Measurements from ENCODE around the gene CAPZA2. TPM values are rescaled to one million over a fixed set of nuclear protein-coding genes. Genes with fewer than 3 reads are reported as not detected.
"Not testable (repeated sequence)": the region's sequence is repeated elsewhere in the genome, so short reads cannot be mapped to it uniquely, and the experiment has no call there.

Gene CAPZA2
- total RNA-seq, 2 experiments from 2014 or later, result 134 to 182 TPM

GRCh38 chr7:116953906-116954838 lies 91.8 kb downstream of the CAPZA2 start:
- Mint-ChIP-seq H3K4me3 (peak overlapping the region; percentile 87), H3K9me3 (no peaks in the 10 kb centered on the region), H3K36me3 (ENCODE audit: low read depth) (peaks cover 3% of the 10 kb centered on the region), H3K4me1 (peaks cover 23% of the 10 kb centered on the region), H3K27me3 (no peaks in the 10 kb centered on the region), H3K27ac (peak overlapping the region; percentile 91)
- peak; percentile 13 for DNase-seq
- POLR2A ChIA-PET, result no interaction called here
- CTCF ChIA-PET, result interaction anchor here (0.9 kb wide), 1 partner anchor 24 kb away, joined by 7 read pairs; no protein-coding TSS in a partner anchor

GRCh38 chr7:116955340-116955739 lies 93.0 kb downstream of the CAPZA2 start:
- Mint-ChIP-seq H3K36me3 (ENCODE audit: low read depth) (peaks cover 3% of the 10 kb centered on the region), H3K4me3 (peak overlapping the region; percentile 37), H3K27me3 (no peaks in the 10 kb centered on the region), H3K4me1 (peaks cover 23% of the 10 kb centered on the region), H3K27ac (no peak overlapping the region), H3K9me3 (no peaks in the 10 kb centered on the region)
- ChIA-PET POLR2A (no interaction called here), CTCF (no interaction called here)
- DNase-seq, result no peak

GRCh38 chr7:116955801-116956476 lies 93.6 kb downstream of the CAPZA2 start:
- no peaks in the 10 kb centered on the region for H3K27me3 Mint-ChIP-seq
- H3K4me1 Mint-ChIP-seq, result peaks cover 23% of the 10 kb centered on the region
- H3K36me3 Mint-ChIP-seq (ENCODE audit: low read depth), result peaks cover 5% of the 10 kb centered on the region
- CTCF ChIA-PET, result interaction anchor here (1.0 to 1.1 kb wide), 3 partner anchors 14 to 32 kb away, joined by 3 to 4 read pairs (median 3); no protein-coding TSS in a partner anchor
- H3K9me3 Mint-ChIP-seq, result no peaks in the 10 kb centered on the region
- no peak for DNase-seq
- POLR2A ChIA-PET, result no interaction called here
- H3K4me3 Mint-ChIP-seq, result no peak overlapping the region
- H3K27ac Mint-ChIP-seq, result no peak overlapping the region

GRCh38 chr7:116956477-116956804 lies 94.1 kb downstream of the CAPZA2 start:
- H3K27ac Mint-ChIP-seq, result no peak overlapping the region
- DNase-seq, result no peak
- ChIA-PET CTCF (interaction anchor here (1.0 to 1.1 kb wide), 3 partner anchors 14 to 32 kb away, joined by 3 to 4 read pairs (median 3); no protein-coding TSS in a partner anchor), POLR2A (no interaction called here)
- H3K36me3 Mint-ChIP-seq (ENCODE audit: low read depth), result peaks cover 5% of the 10 kb centered on the region
- no peaks in the 10 kb centered on the region for H3K9me3 Mint-ChIP-seq
- peaks cover 23% of the 10 kb centered on the region for H3K4me1 Mint-ChIP-seq
- no peak overlapping the region for H3K4me3 Mint-ChIP-seq
- H3K27me3 Mint-ChIP-seq, result no peaks in the 10 kb centered on the region

GRCh38 chr7:116957874-116958273 lies 95.5 kb downstream of the CAPZA2 start:
- H3K27me3 Mint-ChIP-seq, result no peaks in the 10 kb centered on the region
- POLR2A ChIA-PET, result no interaction called here
- H3K4me1 Mint-ChIP-seq, result peaks cover 21% of the 10 kb centered on the region
- H3K27ac Mint-ChIP-seq, result no peak overlapping the region
- CTCF ChIA-PET, result interaction anchor here (0.9 kb wide), 1 partner anchor 9 kb away, joined by 3 read pairs; no protein-coding TSS in a partner anchor
- no peaks in the 10 kb centered on the region for H3K9me3 Mint-ChIP-seq
- H3K36me3 Mint-ChIP-seq (ENCODE audit: low read depth), result peaks cover 5% of the 10 kb centered on the region
- no peak overlapping the region for H3K4me3 Mint-ChIP-seq
- DNase-seq, result no peak

GRCh38 chr7:116961966-116962673 lies 99.7 kb downstream of the CAPZA2 start:
- CTCF ChIA-PET; DNase-seq; POLR2A ChIA-PET; H3K4me1 Mint-ChIP-seq; H3K27ac Mint-ChIP-seq; H3K9me3 Mint-ChIP-seq; H3K4me3 Mint-ChIP-seq; H3K27me3 Mint-ChIP-seq; H3K36me3 Mint-ChIP-seq (ENCODE audit: low read depth): not testable (repeated sequence)

GRCh38 chr7:116963234-116963633 lies 100.8 kb downstream of the CAPZA2 start:
- Mint-ChIP-seq H3K4me1 (peaks cover 4% of the 10 kb centered on the region), H3K36me3 (ENCODE audit: low read depth) (peaks cover 3% of the 10 kb centered on the region), H3K9me3 (no peaks in the 10 kb centered on the region), H3K27ac (no peak overlapping the region), H3K4me3 (no peak overlapping the region), H3K27me3 (no peaks in the 10 kb centered on the region)
- DNase-seq, result no peak
- ChIA-PET POLR2A (no interaction called here), CTCF (no interaction called here)

GRCh38 chr7:116966601-116967000 lies 104.2 kb downstream of the CAPZA2 start:
- Mint-ChIP-seq H3K9me3 (no peaks in the 10 kb centered on the region), H3K27me3 (no peaks in the 10 kb centered on the region), H3K4me1 (peaks cover 8% of the 10 kb centered on the region), H3K36me3 (ENCODE audit: low read depth) (no peaks in the 10 kb centered on the region), H3K27ac (no peak overlapping the region), H3K4me3 (no peak overlapping the region)
- DNase-seq, result no peak
- ChIA-PET POLR2A (no interaction called here), CTCF (no interaction called here)

GRCh38 chr7:116967254-116967922 lies 105.0 kb downstream of the CAPZA2 start:
- H3K9me3 Mint-ChIP-seq, result no peaks in the 10 kb centered on the region
- peaks cover 8% of the 10 kb centered on the region for H3K4me1 Mint-ChIP-seq
- no peaks in the 10 kb centered on the region for H3K36me3 Mint-ChIP-seq (ENCODE audit: low read depth)
- ChIA-PET POLR2A (no interaction called here), CTCF (no interaction called here)
- H3K27me3 Mint-ChIP-seq, result no peaks in the 10 kb centered on the region
- H3K27ac Mint-ChIP-seq, result no peak overlapping the region
- H3K4me3 Mint-ChIP-seq, result no peak overlapping the region
- no peak for DNase-seq

GRCh38 chr7:116967983-116968382 lies 105.6 kb downstream of the CAPZA2 start:
- POLR2A ChIA-PET, result no interaction called here
- DNase-seq, result no peak
- Mint-ChIP-seq H3K36me3 (ENCODE audit: low read depth) (no peaks in the 10 kb centered on the region), H3K27ac (no peak overlapping the region), H3K4me3 (no peak overlapping the region), H3K4me1 (peaks cover 4% of the 10 kb centered on the region), H3K9me3 (no peaks in the 10 kb centered on the region), H3K27me3 (no peaks in the 10 kb centered on the region)
- CTCF ChIA-PET, result no interaction called here

GRCh38 chr7:116968631-116969030 lies 106.2 kb downstream of the CAPZA2 start:
- no peak overlapping the region for H3K27ac Mint-ChIP-seq
- no peak for DNase-seq
- POLR2A ChIA-PET, result no interaction called here
- H3K9me3 Mint-ChIP-seq, result no peaks in the 10 kb centered on the region
- peaks cover 4% of the 10 kb centered on the region for H3K4me1 Mint-ChIP-seq
- no peaks in the 10 kb centered on the region for H3K27me3 Mint-ChIP-seq
- H3K36me3 Mint-ChIP-seq (ENCODE audit: low read depth), result no peaks in the 10 kb centered on the region
- H3K4me3 Mint-ChIP-seq, result no peak overlapping the region
- CTCF ChIA-PET, result no interaction called here

GRCh38 chr7:116969371-116969902 lies 107.0 kb downstream of the CAPZA2 start:
- DNase-seq, result no peak
- POLR2A ChIA-PET, result no interaction called here
- H3K4me3 Mint-ChIP-seq, result no peak overlapping the region
- no peaks in the 10 kb centered on the region for H3K9me3 Mint-ChIP-seq
- H3K27ac Mint-ChIP-seq, result no peak overlapping the region
- H3K27me3 Mint-ChIP-seq, result no peaks in the 10 kb centered on the region
- CTCF ChIA-PET, result no interaction called here
- H3K36me3 Mint-ChIP-seq (ENCODE audit: low read depth), result no peaks in the 10 kb centered on the region
- H3K4me1 Mint-ChIP-seq, result peaks cover 4% of the 10 kb centered on the region
